ENCODE measurements around the gene ATP8A2. TPM values are rescaled to one million over a fixed set of nuclear protein-coding genes. Genes with fewer than 3 reads are reported as not detected.

Gene ATP8A2
- total RNA-seq, 1 donor from 2014 or later = 1.9 TPM

DNA sequence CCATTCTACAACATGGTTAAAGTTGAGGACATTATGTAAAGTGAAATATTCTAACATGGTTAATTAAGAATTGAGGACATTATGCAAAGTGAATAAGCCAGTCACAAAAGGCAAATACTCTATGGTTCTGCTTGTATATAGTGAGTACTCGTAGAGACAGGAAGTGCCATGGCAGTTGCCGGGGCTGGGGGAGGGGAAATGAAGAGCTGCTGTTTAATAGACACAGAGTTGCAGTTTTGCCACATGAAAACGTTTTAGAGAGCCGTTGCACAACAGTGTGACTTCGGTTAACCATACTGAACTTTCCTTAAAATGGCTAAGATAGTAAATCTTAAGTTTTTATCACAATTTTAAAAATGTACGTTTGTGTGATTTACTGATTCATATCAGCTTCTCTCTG, 503.1 kb downstream of the ATP8A2 start:
- peaks cover 10% of the 10 kb centered on the region for H3K4me1 Mint-ChIP-seq (ENCODE audit: low read depth)
- no peaks in the 10 kb centered on the region for H3K9me3 Mint-ChIP-seq (ENCODE audit: low read depth)
- no peak overlapping the region for H3K4me3 Mint-ChIP-seq (ENCODE audit: unreplicated experiment)
- H3K36me3 Mint-ChIP-seq (ENCODE audit: low read depth) = no peaks in the 10 kb centered on the region
- TF ChIP-seq, protein P1, sequence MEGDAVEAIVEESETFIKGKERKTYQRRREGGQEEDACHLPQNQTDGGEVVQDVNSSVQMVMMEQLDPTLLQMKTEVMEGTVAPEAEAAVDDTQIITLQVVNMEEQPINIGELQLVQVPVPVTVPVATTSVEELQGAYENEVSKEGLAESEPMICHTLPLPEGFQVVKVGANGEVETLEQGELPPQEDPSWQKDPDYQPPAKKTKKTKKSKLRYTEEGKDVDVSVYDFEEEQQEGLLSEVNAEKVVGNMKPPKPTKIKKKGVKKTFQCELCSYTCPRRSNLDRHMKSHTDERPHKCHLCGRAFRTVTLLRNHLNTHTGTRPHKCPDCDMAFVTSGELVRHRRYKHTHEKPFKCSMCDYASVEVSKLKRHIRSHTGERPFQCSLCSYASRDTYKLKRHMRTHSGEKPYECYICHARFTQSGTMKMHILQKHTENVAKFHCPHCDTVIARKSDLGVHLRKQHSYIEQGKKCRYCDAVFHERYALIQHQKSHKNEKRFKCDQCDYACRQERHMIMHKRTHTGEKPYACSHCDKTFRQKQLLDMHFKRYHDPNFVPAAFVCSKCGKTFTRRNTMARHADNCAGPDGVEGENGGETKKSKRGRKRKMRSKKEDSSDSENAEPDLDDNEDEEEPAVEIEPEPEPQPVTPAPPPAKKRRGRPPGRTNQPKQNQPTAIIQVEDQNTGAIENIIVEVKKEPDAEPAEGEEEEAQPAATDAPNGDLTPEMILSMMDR (IDR thresholded peaks at IDR 0.05) = no peak
- no peak for DNase-seq (ENCODE audit: low spot score)
- no peak overlapping the region for H3K27ac Mint-ChIP-seq (ENCODE audit: unreplicated experiment)
- H3K27me3 Mint-ChIP-seq (ENCODE audit: low read depth) = no peaks in the 10 kb centered on the region

DNA sequence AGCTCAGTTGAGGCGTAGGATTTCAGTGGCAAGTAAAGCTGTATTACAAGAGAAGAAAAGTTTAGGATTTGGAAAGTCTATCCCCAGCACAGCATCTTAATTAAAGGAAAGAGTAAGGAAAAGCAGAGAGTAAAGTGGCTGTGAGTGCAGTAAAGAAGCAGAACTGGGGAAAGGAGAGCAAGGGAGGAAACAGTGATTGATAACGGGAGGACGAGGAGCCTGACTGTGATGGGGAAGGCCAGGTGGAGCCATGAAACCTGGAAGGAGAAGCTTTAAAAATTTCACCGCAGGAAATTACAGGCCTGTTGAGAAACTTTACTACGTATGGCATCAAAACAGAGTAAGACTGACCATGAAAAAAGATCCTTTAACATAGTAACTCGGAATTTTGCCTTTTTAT, 504.5 kb downstream of the ATP8A2 start:
- TF ChIP-seq, protein P1 (IDR thresholded peaks at IDR 0.05) = no peak
- Mint-ChIP-seq H3K4me3 (ENCODE audit: unreplicated experiment) (no peak overlapping the region), H3K9me3 (ENCODE audit: low read depth) (no peaks in the 10 kb centered on the region), H3K27me3 (ENCODE audit: low read depth) (no peaks in the 10 kb centered on the region), H3K27ac (ENCODE audit: unreplicated experiment) (no peak overlapping the region), H3K4me1 (ENCODE audit: low read depth) (peaks cover 23% of the 10 kb centered on the region), H3K36me3 (ENCODE audit: low read depth) (no peaks in the 10 kb centered on the region)
- no peak for DNase-seq (ENCODE audit: low spot score)

DNA sequence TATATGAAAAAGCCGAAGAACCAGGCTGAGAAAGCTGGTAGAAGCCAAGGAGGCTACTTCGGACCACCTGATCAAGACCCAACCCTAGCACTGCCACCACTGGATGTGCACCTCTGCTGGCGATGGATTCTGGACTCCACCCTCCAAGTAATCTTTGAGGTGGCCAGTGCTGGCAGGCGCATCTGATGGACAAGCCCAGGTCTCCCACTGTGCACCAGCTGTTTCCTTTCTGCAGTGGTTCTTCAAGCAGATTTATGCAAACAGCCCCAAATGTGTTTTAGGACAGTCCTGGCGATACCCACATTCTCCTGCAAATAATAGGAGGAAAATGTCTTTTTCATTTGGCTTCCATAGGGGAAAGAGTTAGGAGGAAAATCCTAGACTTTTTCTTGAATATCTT, 507.7 kb downstream of the ATP8A2 start:
- no peaks in the 10 kb centered on the region for H3K9me3 Mint-ChIP-seq (ENCODE audit: low read depth)
- no peak overlapping the region for H3K27ac Mint-ChIP-seq (ENCODE audit: unreplicated experiment)
- no peaks in the 10 kb centered on the region for H3K27me3 Mint-ChIP-seq (ENCODE audit: low read depth)
- H3K4me1 Mint-ChIP-seq (ENCODE audit: low read depth) = peaks cover 43% of the 10 kb centered on the region
- TF ChIP-seq, protein P1 (IDR thresholded peaks at IDR 0.05) = no peak
- DNase-seq (ENCODE audit: low spot score) = no peak
- H3K36me3 Mint-ChIP-seq (ENCODE audit: low read depth) = no peaks in the 10 kb centered on the region
- no peak overlapping the region for H3K4me3 Mint-ChIP-seq (ENCODE audit: unreplicated experiment)

DNA sequence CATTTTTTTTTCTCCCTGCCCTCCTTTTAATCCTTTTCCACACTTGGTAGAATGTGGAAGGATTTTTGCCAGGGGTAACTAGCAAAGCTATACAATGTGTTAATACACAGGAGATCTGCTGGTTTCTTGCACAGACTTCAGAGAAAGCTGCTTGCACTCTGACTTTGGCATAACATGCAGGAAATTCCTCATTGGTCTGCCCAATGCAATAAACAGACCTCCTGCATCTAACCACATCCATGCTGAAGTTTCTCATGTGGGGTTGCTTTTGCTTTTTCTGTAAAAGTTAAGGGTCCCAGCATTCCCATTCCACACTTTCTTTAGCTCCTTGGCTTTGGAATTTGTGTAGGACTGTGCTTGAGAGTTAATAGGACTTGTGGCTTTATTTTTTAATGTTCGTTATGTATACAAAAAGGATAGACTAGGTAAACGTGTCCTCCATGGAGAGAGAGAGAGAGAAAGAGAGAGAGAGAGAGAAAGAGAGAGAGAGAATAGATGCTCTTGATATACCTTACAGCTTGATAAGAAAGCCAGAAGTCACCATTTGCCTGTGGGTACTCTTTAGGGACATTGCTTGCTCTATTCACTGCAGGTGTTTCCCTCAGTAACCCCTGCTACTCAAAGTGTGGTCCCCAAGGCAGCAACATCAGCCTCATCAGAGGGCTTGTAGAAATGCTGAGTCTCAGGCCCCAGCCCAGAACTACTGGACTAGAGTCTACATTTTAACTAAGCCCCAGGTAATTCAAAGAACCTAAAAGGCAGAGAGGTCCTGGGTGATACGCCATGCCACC, 509.6 kb downstream of the ATP8A2 start:
- TF ChIP-seq, protein P1 (IDR thresholded peaks at IDR 0.05) = no peak
- Mint-ChIP-seq H3K4me3 (ENCODE audit: unreplicated experiment) (no peak overlapping the region), H3K36me3 (ENCODE audit: low read depth) (no peaks in the 10 kb centered on the region), H3K27ac (ENCODE audit: unreplicated experiment) (peak overlapping the region; percentile 1), H3K9me3 (ENCODE audit: low read depth) (no peaks in the 10 kb centered on the region), H3K27me3 (ENCODE audit: low read depth) (no peaks in the 10 kb centered on the region), H3K4me1 (ENCODE audit: low read depth) (peaks cover 47% of the 10 kb centered on the region)
- no peak for DNase-seq (ENCODE audit: low spot score)

DNA sequence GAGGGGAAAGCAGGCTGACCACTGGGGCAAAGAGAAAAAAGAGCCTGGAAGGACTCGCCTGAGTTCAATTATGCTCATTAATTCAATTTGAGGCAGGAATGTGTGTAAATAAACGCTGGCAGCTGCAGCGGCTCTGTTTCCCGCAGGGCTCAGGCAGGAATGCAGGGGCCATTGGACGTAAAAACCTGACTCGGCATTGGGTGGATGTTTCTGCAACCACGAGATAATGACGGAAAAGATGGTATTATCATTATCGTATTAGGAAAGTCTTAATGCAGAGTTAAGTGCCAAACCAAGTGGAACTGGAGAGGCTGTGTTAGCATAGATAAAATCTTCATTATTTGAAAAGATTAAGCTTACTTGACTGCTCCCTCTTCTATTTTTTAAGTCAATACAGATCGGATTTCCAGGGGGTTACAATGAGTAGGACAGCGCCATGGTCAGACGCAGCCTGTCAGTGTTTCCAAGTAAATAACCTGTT, 510.2 kb downstream of the ATP8A2 start:
- no peak for DNase-seq (ENCODE audit: low spot score)
- Mint-ChIP-seq H3K9me3 (ENCODE audit: low read depth) (no peaks in the 10 kb centered on the region), H3K36me3 (ENCODE audit: low read depth) (no peaks in the 10 kb centered on the region), H3K27ac (ENCODE audit: unreplicated experiment) (no peak overlapping the region), H3K27me3 (ENCODE audit: low read depth) (no peaks in the 10 kb centered on the region), H3K4me3 (ENCODE audit: unreplicated experiment) (no peak overlapping the region), H3K4me1 (ENCODE audit: low read depth) (peaks cover 54% of the 10 kb centered on the region)
- TF ChIP-seq, protein P1 (IDR thresholded peaks at IDR 0.05) = no peak

Data from chondrocyte (in vitro differentiated cells).